Fibroblast of upper back skin (primary cell): Measurements from ENCODE around the gene C16orf54.
A peak's percentile ranks its signal among the peaks of the same experiment; 100 is the strongest.
"Not testable (repeated sequence)": the region's sequence is repeated elsewhere in the genome, so short reads cannot be mapped to it uniquely, and the experiment has no call there.

ENCODE experiments used
- DNase-seq: peaks from one replicate; pipeline ENCODE4 v3.0.0-alpha.2; 2013

Gene C16orf54

DNA sequence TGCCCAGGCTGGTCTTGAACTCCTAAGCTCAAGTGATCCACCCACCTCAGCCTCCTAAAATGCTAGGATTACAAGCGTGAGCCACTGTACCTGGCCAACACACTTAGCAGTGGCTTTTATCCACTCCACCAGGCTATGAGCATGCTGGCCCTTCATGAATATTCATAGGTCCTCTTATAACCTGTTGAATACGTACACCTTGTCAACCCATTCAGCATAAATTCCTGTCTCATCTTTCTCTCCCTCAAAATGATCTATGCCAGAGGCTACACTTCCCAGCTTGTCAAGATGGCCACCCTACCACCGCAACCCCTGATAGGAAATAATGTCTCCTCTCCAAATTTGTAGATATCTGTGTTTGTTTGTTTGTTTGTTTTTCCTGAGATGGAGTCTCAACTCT is 21.3 kb upstream of the C16orf54 start:
- no peak for DNase-seq

DNA sequence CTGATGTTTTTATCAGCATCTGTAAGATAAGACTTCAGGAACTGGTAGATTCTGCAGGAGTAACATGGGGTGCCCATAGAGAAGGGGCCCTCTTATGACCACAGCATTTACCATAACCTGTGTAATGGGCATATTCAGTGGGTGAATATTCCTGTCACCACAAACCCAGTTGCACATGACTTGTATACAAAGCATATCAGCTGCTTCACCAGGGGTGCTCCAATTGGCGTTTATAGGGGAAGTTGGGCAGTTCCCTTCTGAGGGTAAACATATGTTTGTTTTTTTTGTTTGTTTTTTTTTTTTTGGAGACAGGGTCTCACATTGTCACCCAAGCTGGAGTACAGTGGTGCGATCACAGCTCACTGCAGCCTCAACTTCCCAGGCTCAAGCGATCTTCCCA is 20.8 kb upstream of the C16orf54 start:
- DNase-seq, result no peak

DNA sequence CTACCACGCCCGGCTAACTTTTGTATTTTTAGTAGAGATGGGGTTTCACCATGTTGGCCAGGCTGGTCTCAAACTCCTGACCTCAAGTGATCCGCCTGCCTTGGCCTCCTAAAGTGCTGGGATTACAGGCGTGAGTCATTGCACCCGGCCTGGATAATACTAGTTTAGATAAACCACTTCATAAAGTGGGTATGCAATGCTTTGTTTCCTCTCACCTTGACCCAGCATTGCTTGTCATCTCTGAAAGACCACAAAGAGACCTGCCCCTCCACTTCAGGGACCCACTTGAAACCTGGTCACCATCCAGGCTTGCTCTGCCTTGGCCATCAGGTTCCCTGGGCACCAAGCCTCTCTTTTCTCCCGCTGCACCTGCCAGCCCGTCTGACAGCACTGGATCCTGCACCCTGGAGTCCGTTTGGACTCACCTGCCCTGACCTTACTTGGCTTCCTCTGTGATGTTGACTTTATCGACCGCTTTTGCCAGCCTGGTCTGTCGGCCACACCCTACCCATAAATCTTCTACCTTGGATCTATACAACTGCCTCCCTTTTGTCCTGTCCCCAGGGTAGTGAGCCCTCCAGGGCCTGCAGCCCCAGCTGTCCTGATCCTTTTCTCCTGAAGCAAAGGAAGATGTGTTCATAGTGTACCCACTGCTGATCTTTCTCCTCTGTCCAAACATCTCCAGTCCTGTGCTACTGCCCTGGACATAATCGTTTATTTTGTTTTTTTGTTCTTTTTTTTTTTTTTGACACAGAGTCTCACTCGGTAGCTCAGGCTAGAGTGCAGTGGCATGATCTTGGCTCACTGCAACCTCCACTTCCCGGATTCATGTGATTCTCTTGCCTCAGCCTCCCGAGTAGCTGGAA is 19.6 kb upstream of the C16orf54 start:
- DNase-seq, result no peak

GRCh38 chr16:29763326-29763725 is 17.5 kb upstream of the C16orf54 start:
- DNase-seq, result no peak

DNA sequence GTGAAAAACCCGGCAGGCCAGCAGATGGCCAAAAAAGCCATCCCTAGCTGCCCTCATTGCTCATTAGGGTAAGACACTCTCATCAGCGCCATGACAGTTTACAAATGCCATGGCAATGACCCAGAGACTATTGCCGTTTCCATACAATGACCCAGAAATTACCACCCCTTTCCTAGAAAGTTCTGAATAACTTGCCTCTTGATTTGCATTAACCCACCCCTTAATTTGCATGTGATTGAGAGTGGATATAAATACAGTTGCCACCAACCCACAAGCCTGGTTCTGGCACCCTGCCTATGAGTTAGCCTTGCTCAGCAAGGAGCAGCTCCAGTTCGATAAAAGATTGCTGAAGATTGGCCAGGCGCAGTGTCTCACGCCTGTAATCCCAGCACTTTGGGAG is 16.1 kb upstream of the C16orf54 start:
- no peak for DNase-seq

DNA sequence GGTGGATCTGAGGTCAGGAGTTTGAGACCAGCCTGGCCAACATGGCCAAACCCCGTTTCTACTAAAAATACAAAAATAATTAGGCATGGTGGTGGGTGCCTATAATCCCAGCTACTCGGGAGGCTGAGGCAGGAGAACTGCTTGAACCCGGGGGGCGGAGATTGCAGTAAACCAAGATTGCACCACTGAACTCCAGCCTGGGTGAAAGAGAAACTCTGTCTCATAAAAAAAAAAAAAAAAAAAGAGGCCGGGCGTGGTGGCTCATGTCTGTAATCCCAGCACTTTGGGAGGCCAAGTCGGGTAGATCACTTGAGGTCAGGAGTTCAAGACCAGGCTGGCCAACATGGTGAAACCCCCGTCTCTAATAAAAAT is 15.5 kb upstream of the C16orf54 start:
- DNase-seq, result not testable (repeated sequence)

DNA sequence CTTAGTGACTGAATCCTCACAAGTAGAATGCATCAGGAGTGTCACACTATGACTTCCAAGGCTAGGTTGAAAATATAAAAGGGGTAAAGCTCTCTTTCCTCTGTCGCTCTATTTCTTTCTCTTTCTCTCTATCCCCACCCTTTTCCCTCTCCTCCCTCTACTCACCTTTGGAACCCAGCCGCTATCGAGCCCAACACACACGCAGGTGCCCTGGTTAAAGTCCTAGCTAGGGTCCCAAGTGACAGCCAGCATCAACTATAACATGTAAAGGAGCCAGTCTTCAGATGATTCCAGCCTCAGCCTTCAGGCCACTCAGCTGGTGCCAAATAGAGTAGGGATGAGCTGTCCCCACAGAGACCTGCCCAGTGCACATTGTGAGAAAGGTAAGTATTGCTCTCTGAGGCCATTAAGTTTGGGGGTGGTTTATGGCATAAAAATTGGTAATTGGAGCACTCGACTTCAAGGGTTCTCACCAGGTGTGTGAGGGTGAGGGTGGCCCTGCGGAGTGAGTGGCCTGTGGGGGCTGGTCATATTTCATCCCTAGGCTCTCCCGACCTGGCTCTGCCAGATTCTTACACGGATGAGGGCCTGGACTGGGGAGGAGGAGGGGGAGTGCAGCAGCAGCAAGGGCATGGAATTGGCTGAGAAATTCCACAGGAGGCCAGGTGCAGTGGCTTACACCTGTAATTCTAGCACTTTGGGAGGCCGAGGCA is 14.9 kb upstream of the C16orf54 start:
- no peak for DNase-seq

GRCh38 chr16:29757950-29758466 is 12.2 kb upstream of the C16orf54 start:
- peak; percentile 53 for DNase-seq

- not testable (repeated sequence) for DNase-seq
Observed at GRCh38 chr16:29757086-29757485, 11.3 kb upstream of the C16orf54 start.

DNA sequence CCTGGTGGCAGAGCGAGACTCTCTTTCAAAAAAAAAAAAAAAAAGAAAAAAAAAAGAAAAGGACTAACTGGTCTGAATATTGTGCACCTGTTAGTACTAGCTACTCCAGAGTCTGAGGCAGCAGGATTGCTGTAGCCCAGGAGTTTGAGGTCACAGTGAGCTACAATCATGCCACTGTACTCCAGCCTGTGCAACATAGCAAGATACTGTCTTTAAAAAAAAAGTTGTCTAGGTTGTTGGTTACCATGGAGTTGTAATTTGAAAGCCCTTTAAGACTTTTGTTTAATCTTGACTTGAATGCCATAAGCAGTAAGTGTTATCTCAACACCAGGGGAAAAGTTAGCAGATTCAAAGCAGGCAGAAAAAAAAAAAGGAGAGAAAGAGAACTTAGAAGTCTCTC is 10.9 kb upstream of the C16orf54 start:
- no peak for DNase-seq

DNA sequence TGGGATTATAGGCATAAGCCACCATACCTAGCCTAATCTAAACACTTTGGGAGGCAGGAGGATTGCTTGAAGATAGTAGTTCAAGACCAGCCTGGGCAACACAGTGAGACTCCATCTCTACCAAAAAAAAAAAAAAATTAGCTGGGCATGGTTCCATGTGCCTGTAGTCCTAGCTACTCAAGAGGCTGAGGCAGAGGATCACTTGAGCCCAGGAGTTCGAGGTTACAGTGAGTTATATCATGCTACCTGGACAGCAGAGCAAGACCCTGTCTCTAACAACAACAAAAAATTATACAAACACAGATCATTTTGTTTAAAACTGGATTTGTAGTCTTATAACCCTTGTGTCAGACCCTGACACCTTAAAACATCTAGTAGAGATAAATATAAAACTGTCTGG is 7.7 kb upstream of the C16orf54 start:
- no peak for DNase-seq

- not testable (repeated sequence) for DNase-seq
Observed at GRCh38 chr16:29748760-29749149, 3.0 kb upstream of the C16orf54 start.

DNA sequence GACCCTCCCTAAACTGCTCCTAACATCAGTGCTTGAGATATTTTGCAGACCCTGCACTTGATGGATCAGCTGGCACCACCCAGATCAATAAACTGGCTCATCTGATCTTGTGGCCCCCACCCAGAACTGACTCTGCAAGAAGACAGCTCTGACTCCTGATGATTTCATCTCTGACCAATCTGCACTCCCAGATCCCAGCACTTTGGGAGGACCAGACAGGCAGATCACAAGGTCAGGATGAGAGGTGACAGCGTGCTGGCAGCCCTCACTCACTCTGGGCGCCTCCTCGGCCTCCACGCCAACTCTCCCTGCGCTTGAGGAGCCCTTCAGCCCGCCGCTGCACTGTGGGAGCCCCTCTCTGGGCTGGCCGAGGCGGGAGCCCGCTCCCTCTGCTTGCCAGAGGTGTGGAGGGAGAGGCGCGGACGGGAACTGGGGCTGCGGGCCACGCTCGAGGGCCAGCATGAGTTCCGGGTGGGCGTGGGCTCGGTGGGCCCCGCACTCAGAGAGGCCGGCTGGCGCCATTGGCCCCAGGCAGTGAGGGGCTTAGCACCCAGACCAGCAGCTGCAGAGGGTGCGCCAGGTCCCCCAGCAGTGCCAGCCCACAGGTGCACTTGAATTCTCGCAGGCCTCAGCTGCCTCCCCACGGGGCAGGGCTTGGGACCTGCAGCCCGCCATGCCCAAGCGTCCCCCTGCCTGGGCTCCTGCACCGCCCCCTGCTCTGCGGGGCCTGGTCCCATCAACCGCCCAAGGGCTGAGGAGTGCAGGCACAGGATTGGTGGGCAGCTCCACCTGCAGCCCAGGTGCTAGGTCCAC is 2.4 kb upstream of the C16orf54 start:
- DNase-seq, result no peak

DNA sequence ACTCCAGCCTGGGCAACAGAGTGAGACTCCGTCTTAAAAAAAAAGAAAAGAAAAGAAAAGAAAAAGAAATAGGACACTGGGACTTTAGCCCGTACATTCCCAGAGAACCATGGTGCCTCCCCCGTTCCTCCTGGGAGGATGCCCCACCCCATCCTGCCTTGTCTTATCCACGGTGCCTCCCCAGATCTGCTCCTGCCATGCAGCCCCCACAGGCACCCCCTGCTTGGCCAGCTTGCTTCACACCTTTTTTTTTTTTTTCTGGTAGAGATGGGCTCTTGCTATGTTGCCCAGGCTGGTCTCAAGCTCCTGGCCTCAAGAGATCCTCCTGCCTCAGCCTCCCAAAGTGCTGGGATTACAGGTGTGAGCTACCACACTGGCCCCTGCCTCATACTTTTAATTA is 728 bp upstream of the C16orf54 start:
- not testable (repeated sequence) for DNase-seq

DNA sequence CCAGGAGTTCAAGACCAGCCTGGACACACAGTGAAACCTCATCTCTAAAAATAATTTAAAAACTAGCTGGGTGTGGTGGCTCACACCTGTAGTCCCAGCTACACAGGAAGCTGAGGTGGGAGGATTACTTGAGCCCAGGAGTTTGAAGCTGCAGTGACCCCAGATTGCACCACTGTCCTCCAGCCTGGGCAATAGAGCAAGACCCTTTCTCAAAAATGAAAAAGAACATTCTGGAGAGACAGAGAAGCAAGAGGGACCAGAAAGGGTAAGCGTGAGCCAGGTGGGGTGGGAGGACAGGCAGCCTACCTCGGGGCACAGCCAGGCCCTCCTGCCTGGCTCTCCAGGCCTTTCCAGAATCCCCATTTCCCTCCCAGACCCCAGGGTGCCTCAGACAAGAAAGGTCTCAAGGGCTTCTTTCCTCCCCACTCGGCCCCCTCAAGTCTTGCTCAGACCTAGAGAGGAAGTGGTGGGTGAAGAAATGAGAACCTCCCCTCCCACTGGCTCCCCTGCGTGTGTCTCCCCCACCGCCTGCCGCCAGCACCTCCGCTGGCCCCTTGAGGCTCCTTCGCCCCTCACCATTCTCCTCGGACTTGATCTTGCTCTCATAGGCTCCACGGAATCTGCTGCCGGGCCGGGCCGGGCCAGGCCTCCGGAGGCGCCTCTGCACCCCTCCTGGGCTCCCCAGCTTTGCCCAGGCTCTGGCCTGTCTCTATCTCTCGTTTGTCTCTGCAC is 503 bp downstream of the C16orf54 start:
- no peak for DNase-seq

- no peak for DNase-seq
Observed at GRCh38 chr16:29744541-29745101, 1.2 kb downstream of the C16orf54 start.

DNA sequence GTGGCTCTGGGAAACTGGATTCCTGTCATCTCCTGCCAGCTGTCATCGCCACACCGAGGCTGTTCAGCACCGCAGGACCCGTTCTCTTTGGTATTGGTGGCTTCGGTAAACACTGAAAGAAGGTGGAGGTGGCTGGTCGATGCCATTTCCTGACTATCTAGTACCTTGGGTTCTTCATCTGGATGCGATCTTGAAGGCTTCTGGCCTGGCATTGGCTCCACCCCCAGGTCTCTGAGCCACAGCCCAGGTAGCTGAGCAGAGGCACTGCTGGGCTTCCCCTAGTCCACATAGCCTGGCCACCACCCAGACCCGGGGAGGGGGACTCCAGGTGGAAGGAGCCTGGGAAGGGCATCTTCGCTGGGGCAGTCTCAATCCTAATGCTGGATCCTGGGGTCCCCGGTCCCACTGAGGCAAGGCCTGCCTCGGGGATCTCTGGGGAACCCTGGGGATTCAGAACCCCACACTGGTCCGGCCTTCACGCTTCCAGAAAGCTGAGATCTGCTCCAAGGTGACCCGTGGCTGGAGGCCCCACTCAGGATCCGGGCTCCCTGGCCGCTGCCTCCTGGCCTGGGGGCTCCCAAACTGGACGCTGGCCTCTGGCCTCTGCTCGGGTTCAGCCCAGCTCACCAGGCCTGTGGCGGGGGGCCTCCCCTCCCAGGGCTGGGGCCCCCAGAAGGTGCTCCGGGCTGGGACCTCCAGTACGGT is 1.8 kb downstream of the C16orf54 start:
- no peak for DNase-seq

- DNase-seq, result no peak
Observed at GRCh38 chr16:29743475-29743826, 2.3 kb downstream of the C16orf54 start.

- no peak for DNase-seq
Observed at GRCh38 chr16:29742683-29743275, 3.0 kb downstream of the C16orf54 start.

DNA sequence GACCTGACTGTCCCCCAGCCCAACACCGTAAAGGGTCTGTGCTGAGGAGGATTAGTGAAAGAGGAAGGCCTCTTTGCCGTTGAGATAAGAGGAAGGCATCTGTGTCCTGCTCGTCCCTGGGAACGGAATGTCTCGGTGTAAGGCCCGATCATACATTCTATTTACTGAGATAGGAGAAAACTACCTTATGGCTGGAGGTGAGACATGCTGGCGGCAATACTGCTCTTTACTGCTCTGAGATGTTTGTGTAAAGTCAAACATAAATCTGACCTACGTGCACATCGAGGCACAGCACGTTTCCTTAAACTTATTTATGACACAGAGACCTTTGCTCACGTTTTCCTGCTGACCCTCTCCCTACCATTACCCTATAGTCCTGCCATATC is 5.2 kb downstream of the C16orf54 start:
- not testable (repeated sequence) for DNase-seq

- DNase-seq, result not testable (repeated sequence)
Observed at GRCh38 chr16:29739927-29740629, 5.7 kb downstream of the C16orf54 start.
